Retinal pigment epithelial cell (primary cell): ENCODE results near the gene C18orf63.
"Not testable (repeated sequence)": the region's sequence is repeated elsewhere in the genome, so short reads cannot be mapped to it uniquely, and the experiment has no call there.

Experiments used
- DNase-seq: peaks from one replicate; pipeline ENCODE4 v3.0.0-alpha.2; 2010; ENCODE audit warnings: low read depth
- H3K4me3 ChIP-seq: 2 replicates; pipeline ENCODE4 v1.5.1; 2011; ENCODE audit warnings: mild to moderate bottlenecking, low read length, control low read depth, moderate library complexity
- TF ChIP-seq, protein P1 (sequence below): conservative IDR thresholded peaks from 2 replicates; pipeline ENCODE4 v1.5.1; 2011; ENCODE audit warnings: low read depth, low read length, control low read depth, inconsistent platforms

The C18orf63 gene

DNA sequence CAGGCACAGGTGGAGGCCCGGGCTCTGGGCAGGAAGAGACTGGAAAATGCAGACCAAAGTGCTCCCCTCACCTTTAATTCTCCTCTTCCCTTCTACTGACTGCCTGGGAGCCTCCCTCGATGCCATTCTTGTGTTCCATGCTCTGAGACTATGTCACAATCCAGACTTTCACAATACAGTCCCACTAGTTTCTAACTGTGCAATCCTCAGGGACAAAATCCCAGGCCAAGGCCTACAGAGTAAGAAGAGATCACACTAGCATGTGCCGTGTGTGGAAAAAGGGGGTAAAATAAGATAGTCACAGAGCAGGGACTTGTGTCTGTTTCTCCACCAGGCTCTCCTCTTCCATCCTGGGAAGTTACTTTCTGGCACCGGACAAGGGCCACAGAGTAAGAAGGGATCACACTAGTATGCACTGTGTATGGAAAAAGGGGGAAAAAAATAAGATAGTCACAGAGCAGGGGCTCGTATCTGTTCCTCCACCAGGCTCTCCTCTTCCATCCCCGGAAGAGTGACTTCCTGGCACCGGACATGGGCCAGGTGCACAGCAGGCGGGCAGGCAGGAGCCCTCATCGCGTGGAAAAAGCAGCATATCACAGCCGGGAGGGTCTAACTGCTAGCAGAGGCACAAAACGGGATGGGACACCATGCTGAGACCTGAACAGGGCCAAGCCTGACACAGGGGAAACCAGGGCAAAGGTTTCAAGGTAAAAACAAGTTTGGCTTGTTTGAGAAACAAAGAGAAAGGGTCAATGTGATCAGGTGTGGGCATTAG lies 33.5 kb upstream of the C18orf63 start:
- H3K4me3 ChIP-seq = no peak overlapping the region
- TF ChIP-seq, protein P1, sequence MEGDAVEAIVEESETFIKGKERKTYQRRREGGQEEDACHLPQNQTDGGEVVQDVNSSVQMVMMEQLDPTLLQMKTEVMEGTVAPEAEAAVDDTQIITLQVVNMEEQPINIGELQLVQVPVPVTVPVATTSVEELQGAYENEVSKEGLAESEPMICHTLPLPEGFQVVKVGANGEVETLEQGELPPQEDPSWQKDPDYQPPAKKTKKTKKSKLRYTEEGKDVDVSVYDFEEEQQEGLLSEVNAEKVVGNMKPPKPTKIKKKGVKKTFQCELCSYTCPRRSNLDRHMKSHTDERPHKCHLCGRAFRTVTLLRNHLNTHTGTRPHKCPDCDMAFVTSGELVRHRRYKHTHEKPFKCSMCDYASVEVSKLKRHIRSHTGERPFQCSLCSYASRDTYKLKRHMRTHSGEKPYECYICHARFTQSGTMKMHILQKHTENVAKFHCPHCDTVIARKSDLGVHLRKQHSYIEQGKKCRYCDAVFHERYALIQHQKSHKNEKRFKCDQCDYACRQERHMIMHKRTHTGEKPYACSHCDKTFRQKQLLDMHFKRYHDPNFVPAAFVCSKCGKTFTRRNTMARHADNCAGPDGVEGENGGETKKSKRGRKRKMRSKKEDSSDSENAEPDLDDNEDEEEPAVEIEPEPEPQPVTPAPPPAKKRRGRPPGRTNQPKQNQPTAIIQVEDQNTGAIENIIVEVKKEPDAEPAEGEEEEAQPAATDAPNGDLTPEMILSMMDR = no peak
- DNase-seq = no peak

- TF ChIP-seq, protein P1 = no peak
- DNase-seq = no peak
- no peak overlapping the region for H3K4me3 ChIP-seq
Measured at GRCh38 chr18:74282755-74283554, 32.7 kb upstream of the C18orf63 start.

- H3K4me3 ChIP-seq = no peak overlapping the region
- no peak for DNase-seq
- TF ChIP-seq, protein P1 = no peak
Measured at GRCh38 chr18:74283646-74284045, 32.0 kb upstream of the C18orf63 start.

- DNase-seq = no peak
- no peak overlapping the region for H3K4me3 ChIP-seq
- TF ChIP-seq, protein P1 = no peak
Measured at GRCh38 chr18:74284191-74284979, 31.3 kb upstream of the C18orf63 start.

DNA sequence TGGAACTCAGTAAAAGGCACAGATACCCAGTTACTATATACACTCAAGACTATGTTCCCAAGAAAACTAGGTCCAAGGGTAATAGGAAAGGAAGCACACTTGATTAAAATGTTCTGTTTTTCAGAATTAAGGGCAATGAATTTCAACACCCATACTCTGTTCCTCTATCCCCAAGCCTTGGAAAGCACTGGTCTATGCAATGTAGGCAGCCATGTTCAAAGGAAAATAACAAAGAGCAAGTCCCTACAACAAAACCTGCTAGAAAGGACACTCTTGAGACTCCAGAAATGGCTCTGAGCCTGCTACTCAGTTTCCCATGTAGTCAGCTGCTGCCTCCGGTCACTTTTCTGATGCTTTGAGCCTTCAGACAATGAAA lies 30.7 kb upstream of the C18orf63 start:
- H3K4me3 ChIP-seq = no peak overlapping the region
- TF ChIP-seq, protein P1 = no peak
- DNase-seq = no peak

GRCh38 chr18:74285583-74285982 lies 30.1 kb upstream of the C18orf63 start:
- H3K4me3 ChIP-seq, DNase-seq: not testable (repeated sequence)
